HepG2 (cell line): ENCODE measurements around the gene AKT3. TPM values are rescaled to one million over a fixed set of nuclear protein-coding genes. Genes with fewer than 3 reads are reported as not detected.
A peak's percentile ranks its signal among the peaks of the same experiment; 100 is the strongest.

Source experiments
- AKAP8 ChIP-seq: sonication (generic); formaldehyde crosslinking; IDR thresholded peaks from 2 replicates; pipeline ENCODE4 v1.5.1; 2020; ENCODE audit warnings: mild to moderate bottlenecking, missing genetic modification reagents
- BCL6 ChIP-seq: IDR thresholded peaks from 2 replicates; pipeline ENCODE4 v1.6.1; 2016; ENCODE audit warnings: missing genetic modification reagents, missing compliant biosample characterization
- FOXP1 ChIP-seq, 2 experiments: fragments of 450-650 bp in 1 of 2; IDR thresholded peaks; 2 replicates each; pipeline ENCODE4 v1.6.1; 2017 to 2018; ENCODE audit warnings: antibody characterized with exemption in 1 of 2
- HNF4A ChIP-seq: sonication (generic); formaldehyde crosslinking; IDR thresholded peaks from 2 replicates; pipeline ENCODE4 v1.4.0; 2020; ENCODE audit warnings: missing genetic modification reagents
- MYNN ChIP-seq: sonication (generic); formaldehyde crosslinking; IDR thresholded peaks from 2 replicates; pipeline ENCODE4 v1.4.0; 2020; ENCODE audit warnings: mild to moderate bottlenecking, low read depth, missing genetic modification reagents
- NCOA1 ChIP-seq: sonication (generic); formaldehyde crosslinking; IDR thresholded peaks from 2 replicates; pipeline ENCODE4 v1.9.0; 2021; ENCODE audit warnings: missing genetic modification reagents
- NRL ChIP-seq: sonication (generic); formaldehyde crosslinking; IDR thresholded peaks from 2 replicates; pipeline ENCODE4 v1.5.0; 2020; ENCODE audit warnings: missing genetic modification reagents, mild to moderate bottlenecking, moderate library complexity, borderline replicate concordance
- PHF20 ChIP-seq: sonication (generic); formaldehyde crosslinking; IDR thresholded peaks from 2 replicates; pipeline ENCODE4 v1.5.0; 2020; ENCODE audit warnings: mild to moderate bottlenecking, missing genetic modification reagents
- PITX1 ChIP-seq: sonication (generic); formaldehyde crosslinking; IDR thresholded peaks from 2 replicates; pipeline ENCODE4 v1.5.1; 2020; ENCODE audit warnings: mild to moderate bottlenecking, missing genetic modification reagents
- RARG ChIP-seq: sonication (generic); formaldehyde crosslinking; IDR thresholded peaks from 2 replicates; pipeline ENCODE4 v1.4.0; 2020; ENCODE audit warnings: low read depth, mild to moderate bottlenecking, missing genetic modification reagents
- RCOR2 ChIP-seq: IDR thresholded peaks from 2 replicates; pipeline ENCODE4 v1.6.1; 2016; ENCODE audit warnings: missing biosample characterization, missing genetic modification reagents
- SP5 ChIP-seq: IDR thresholded peaks from 2 replicates; pipeline ENCODE4 v1.6.1; 2016; ENCODE audit warnings: low read depth, borderline replicate concordance
- ZNF770 ChIP-seq: sonication (generic); formaldehyde crosslinking; IDR thresholded peaks from 2 replicates; pipeline ENCODE4 v1.5.0; 2020; ENCODE audit warnings: mild to moderate bottlenecking, missing genetic modification reagents
- ZNF883 ChIP-seq: sonication (generic); formaldehyde crosslinking; IDR thresholded peaks from 2 replicates; pipeline ENCODE4 v1.5.1; 2020; ENCODE audit warnings: mild to moderate bottlenecking, missing genetic modification reagents; ENCODE audit errors: not compliant biosample characterization
- ZSCAN20 ChIP-seq: sonication (generic); formaldehyde crosslinking; IDR thresholded peaks from 2 replicates; pipeline ENCODE4 v1.4.0; 2020; ENCODE audit warnings: missing genetic modification reagents, mild to moderate bottlenecking, borderline replicate concordance
- polyA plus RNA-seq, 8 experiments: library from polyadenylated mRNA; depleted of rRNA in 3 of 8; stranded (reverse) in 7 of 8; unstranded in 1 of 8; fragments of >200 nt; fragmentation: Illumina TruSeq in 4 of 8; extraction: Trizol in 4 of 8; gene quantifications; 2 replicates each; pipeline versions ENCODE4 v1.2.1 to v1.2.3, GENCODE V29; 2011 to 2016; ENCODE audit warnings: low read depth in 4 of 8, missing spikeins in 1 of 8, mixed read lengths in 1 of 8; ENCODE audit not compliant: insufficient read depth in 1 of 8
- total RNA-seq, 5 experiments: library from RNA; depleted of rRNA; stranded (reverse); fragments of >200 nt; fragmentation: Illumina TruSeq; extraction: Trizol; gene quantifications; 2 replicates each; pipeline ENCODE4 v1.2.3, GENCODE V29; 2016; ENCODE audit warnings: low read depth in 1 of 5
- TF ChIP-seq, protein P1 (sequence below): sonication (generic); formaldehyde crosslinking; IDR thresholded peaks from 2 replicates; pipeline ENCODE4 v1.4.0; 2020; ENCODE audit warnings: missing genetic modification reagents, mild to moderate bottlenecking, borderline replicate concordance
- TF ChIP-seq, protein P2 (sequence below): sonication (generic); formaldehyde crosslinking; IDR thresholded peaks from 2 replicates; pipeline ENCODE4 v1.5.1; 2020; ENCODE audit warnings: mild to moderate bottlenecking, missing genetic modification reagents, borderline replicate concordance

AKT3 gene
- total and polyA plus RNA-seq, 2 of the 13 experiments (the other 11 are each of a cell fraction or from before 2014, with no cell fraction given), result 0.07 TPM

- TF ChIP-seq, protein P1, sequence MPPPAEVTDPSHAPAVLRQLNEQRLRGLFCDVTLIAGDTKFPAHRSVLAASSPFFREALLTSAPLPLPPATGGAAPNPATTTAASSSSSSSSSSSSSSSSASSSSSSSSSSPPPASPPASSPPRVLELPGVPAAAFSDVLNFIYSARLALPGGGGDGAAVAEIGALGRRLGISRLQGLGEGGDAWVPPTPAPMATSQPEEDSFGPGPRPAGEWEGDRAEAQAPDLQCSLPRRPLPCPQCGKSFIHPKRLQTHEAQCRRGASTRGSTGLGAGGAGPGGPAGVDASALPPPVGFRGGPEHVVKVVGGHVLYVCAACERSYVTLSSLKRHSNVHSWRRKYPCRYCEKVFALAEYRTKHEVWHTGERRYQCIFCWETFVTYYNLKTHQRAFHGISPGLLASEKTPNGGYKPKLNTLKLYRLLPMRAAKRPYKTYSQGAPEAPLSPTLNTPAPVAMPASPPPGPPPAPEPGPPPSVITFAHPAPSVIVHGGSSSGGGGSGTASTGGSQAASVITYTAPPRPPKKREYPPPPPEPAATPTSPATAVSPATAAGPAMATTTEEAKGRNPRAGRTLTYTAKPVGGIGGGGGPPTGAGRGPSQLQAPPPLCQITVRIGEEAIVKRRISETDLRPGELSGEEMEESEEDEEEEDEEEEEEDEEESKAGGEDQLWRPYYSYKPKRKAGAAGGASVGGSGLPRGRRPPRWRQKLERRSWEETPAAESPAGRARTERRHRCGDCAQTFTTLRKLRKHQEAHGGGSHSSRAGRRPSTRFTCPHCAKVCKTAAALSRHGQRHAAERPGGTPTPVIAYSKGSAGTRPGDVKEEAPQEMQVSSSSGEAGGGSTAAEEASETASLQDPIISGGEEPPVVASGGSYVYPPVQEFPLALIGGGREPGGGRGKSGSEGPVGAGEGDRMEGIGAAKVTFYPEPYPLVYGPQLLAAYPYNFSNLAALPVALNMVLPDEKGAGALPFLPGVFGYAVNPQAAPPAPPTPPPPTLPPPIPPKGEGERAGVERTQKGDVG, result no peak
- TF ChIP-seq BCL6, result no peak
- peak; percentile 95 for TF ChIP-seq ZNF770 (CRISPR knock-in tag)
- TF ChIP-seq, protein P2, sequence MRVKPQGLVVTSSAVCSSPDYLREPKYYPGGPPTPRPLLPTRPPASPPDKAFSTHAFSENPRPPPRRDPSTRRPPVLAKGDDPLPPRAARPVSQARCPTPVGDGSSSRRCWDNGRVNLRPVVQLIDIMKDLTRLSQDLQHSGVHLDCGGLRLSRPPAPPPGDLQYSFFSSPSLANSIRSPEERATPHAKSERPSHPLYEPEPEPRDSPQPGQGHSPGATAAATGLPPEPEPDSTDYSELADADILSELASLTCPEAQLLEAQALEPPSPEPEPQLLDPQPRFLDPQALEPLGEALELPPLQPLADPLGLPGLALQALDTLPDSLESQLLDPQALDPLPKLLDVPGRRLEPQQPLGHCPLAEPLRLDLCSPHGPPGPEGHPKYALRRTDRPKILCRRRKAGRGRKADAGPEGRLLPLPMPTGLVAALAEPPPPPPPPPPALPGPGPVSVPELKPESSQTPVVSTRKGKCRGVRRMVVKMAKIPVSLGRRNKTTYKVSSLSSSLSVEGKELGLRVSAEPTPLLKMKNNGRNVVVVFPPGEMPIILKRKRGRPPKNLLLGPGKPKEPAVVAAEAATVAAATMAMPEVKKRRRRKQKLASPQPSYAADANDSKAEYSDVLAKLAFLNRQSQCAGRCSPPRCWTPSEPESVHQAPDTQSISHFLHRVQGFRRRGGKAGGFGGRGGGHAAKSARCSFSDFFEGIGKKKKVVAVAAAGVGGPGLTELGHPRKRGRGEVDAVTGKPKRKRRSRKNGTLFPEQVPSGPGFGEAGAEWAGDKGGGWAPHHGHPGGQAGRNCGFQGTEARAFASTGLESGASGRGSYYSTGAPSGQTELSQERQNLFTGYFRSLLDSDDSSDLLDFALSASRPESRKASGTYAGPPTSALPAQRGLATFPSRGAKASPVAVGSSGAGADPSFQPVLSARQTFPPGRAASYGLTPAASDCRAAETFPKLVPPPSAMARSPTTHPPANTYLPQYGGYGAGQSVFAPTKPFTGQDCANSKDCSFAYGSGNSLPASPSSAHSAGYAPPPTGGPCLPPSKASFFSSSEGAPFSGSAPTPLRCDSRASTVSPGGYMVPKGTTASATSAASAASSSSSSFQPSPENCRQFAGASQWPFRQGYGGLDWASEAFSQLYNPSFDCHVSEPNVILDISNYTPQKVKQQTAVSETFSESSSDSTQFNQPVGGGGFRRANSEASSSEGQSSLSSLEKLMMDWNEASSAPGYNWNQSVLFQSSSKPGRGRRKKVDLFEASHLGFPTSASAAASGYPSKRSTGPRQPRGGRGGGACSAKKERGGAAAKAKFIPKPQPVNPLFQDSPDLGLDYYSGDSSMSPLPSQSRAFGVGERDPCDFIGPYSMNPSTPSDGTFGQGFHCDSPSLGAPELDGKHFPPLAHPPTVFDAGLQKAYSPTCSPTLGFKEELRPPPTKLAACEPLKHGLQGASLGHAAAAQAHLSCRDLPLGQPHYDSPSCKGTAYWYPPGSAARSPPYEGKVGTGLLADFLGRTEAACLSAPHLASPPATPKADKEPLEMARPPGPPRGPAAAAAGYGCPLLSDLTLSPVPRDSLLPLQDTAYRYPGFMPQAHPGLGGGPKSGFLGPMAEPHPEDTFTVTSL (CRISPR knock-in tag), result 0 out of 2 replicates have a peak, but pooled peaks have one; percentile 23
- TF ChIP-seq PITX1 (CRISPR knock-in tag), result 0 out of 2 replicates have a peak, but pooled peaks have one; percentile 16
- no peak for TF ChIP-seq FOXP1 (IDR thresholded peaks at IDR 0.05)
- TF ChIP-seq FOXP1 (CRISPR knock-in tag; IDR thresholded peaks at IDR 0.05), result peak; percentile 62; the same call in 1 of the 2 replicates
- TF ChIP-seq NCOA1 (CRISPR knock-in tag), result no peak
- TF ChIP-seq AKAP8 (CRISPR knock-in tag), result no peak
- peak; percentile 39; the same call in 1 of the 2 replicates for TF ChIP-seq HNF4A (CRISPR knock-in tag)
- TF ChIP-seq NRL (CRISPR knock-in tag), result no peak
- no peak for TF ChIP-seq ZSCAN20 (CRISPR knock-in tag)
- no peak for TF ChIP-seq MYNN (CRISPR knock-in tag)
- TF ChIP-seq PHF20 (CRISPR knock-in tag), result no peak
- peak; percentile 48; the same call in 1 of the 2 replicates for TF ChIP-seq RCOR2 (CRISPR knock-in tag)
- TF ChIP-seq SP5 (CRISPR knock-in tag), result no peak
- TF ChIP-seq RARG (CRISPR knock-in tag), result no peak
- no peak for TF ChIP-seq ZNF883 (CRISPR knock-in tag)
Measured at GRCh38 chr1:243628476-243628907, 221.6 kb downstream of the AKT3 start (continued).
